Smooth muscle cell (in vitro differentiated cells): ENCODE measurements around the gene PMFBP1. TPM values are rescaled to one million over a fixed set of nuclear protein-coding genes. Genes with fewer than 3 reads are reported as not detected.

Experiments
- DNase-seq: peaks from one replicate; lab custom pipeline; 2025; ENCODE audit not compliant: unreplicated experiment; lab: John Stamatoyannopoulos, UW
- H2AFZ ChIP-seq: fragments of 200-600 bp; sonication (generic); 2 replicates; pipeline ENCODE4 v1.6.0; 2016; ENCODE audit warnings: antibody characterized with exemption, low read depth, mild to moderate bottlenecking
- H3F3A ChIP-seq: fragments of 200-600 bp; sonication (generic); 2 replicates; pipeline ENCODE4 v1.6.0; 2017; ENCODE audit warnings: antibody characterized with exemption, low read depth
- H3K27ac ChIP-seq: fragments of 200-600 bp; sonication (generic); 2 replicates; pipeline ENCODE4 v1.5.1; 2016; ENCODE audit warnings: low read depth, mild to moderate bottlenecking
- H3K27me3 ChIP-seq: fragments of 200-600 bp; sonication (generic); 2 replicates; pipeline ENCODE4 v1.6.1; 2016; ENCODE audit warnings: low read depth, mild to moderate bottlenecking
- H3K36me3 ChIP-seq: fragments of 200-600 bp; sonication (generic); 2 replicates; pipeline ENCODE4 v1.5.1; 2016; ENCODE audit warnings: low read depth
- H3K4me1 ChIP-seq: fragments of 200-600 bp; sonication (generic); 2 replicates; pipeline ENCODE4 v1.5.1; 2016; ENCODE audit warnings: low read depth
- H3K4me2 ChIP-seq: fragments of 200-600 bp; sonication (generic); 2 replicates; pipeline ENCODE4 v1.6.0; 2016; ENCODE audit warnings: mild to moderate bottlenecking
- H3K4me3 ChIP-seq: fragments of 200-600 bp; sonication (generic); 2 replicates; pipeline ENCODE4 v1.5.1; 2016; ENCODE audit warnings: mild to moderate bottlenecking
- H3K79me2 ChIP-seq: fragments of 200-600 bp; sonication (generic); 2 replicates; pipeline ENCODE4 v1.6.0; 2016; ENCODE audit warnings: low read depth, mild to moderate bottlenecking
- H3K9ac ChIP-seq: fragments of 200-600 bp; sonication (generic); 2 replicates; pipeline ENCODE4 v1.6.0; 2016; ENCODE audit warnings: low read depth
- H3K9me3 ChIP-seq: fragments of 200-600 bp; sonication (generic); replicated peaks from 2 replicates; pipeline ENCODE4 v1.5.1; 2016; ENCODE audit warnings: low read depth
- H4K20me1 ChIP-seq: fragments of 200-600 bp; sonication (generic); 2 replicates; pipeline ENCODE4 v1.6.0; 2016; ENCODE audit warnings: low read depth
- WGBS: methylation state at CpG from one replicate; pipeline ENCODE4 v1.1.7; 2016; ENCODE audit warnings: low lambda C conversion rate; 5-methylcytosine and 5-hydroxymethylcytosine counted together
- polyA plus RNA-seq: library from polyadenylated mRNA; unstranded; fragments of >200 nt; fragmentation: Nextera tagmentation; extraction: Ambion mirVana; gene quantifications from 2 replicates; pipeline ENCODE4 v1.2.1, GENCODE V29; 2016
- total RNA-seq: library from RNA; depleted of rRNA; stranded (reverse); fragments of >200 nt; gene quantifications from 2 replicates; pipeline ENCODE4 v1.2.3, GENCODE V29; 2014
- TF ChIP-seq, protein P1 (sequence below): fragments of 200-600 bp; sonication (generic); IDR thresholded peaks from 2 replicates; pipeline ENCODE4 v1.5.1; 2017; ENCODE audit warnings: borderline replicate concordance, mild to moderate bottlenecking, antibody characterized with exemption; ENCODE audit not compliant: insufficient read depth, poor library complexity, severe bottlenecking

PMFBP1 gene
- total and polyA plus RNA-seq, 2 experiments from 2014 or later = 0.31 to 0.80 TPM

GRCh38 chr16:72131036-72131435 is 40.9 kb downstream of the PMFBP1 start:
- 29% methylated on average over 6 of the region's 6 CpGs for WGBS
- no peaks in the 10 kb centered on the region for H3K27me3 ChIP-seq
- H3K27ac ChIP-seq = peak overlapping the region; percentile 50
- H3K4me2 ChIP-seq = peak overlapping the region; percentile 75
- H4K20me1 ChIP-seq = no peaks in the 10 kb centered on the region
- no peak overlapping the region for H3K4me3 ChIP-seq
- H3K4me1 ChIP-seq = peaks cover 5% of the 10 kb centered on the region
- no peaks in the 10 kb centered on the region for H3K9me3 ChIP-seq
- H3K79me2 ChIP-seq = no peaks in the 10 kb centered on the region
- H3F3A ChIP-seq = no peaks in the 10 kb centered on the region
- no peaks in the 10 kb centered on the region for H3K36me3 ChIP-seq
- TF ChIP-seq, protein P1, sequence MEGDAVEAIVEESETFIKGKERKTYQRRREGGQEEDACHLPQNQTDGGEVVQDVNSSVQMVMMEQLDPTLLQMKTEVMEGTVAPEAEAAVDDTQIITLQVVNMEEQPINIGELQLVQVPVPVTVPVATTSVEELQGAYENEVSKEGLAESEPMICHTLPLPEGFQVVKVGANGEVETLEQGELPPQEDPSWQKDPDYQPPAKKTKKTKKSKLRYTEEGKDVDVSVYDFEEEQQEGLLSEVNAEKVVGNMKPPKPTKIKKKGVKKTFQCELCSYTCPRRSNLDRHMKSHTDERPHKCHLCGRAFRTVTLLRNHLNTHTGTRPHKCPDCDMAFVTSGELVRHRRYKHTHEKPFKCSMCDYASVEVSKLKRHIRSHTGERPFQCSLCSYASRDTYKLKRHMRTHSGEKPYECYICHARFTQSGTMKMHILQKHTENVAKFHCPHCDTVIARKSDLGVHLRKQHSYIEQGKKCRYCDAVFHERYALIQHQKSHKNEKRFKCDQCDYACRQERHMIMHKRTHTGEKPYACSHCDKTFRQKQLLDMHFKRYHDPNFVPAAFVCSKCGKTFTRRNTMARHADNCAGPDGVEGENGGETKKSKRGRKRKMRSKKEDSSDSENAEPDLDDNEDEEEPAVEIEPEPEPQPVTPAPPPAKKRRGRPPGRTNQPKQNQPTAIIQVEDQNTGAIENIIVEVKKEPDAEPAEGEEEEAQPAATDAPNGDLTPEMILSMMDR = no peak
- no peak overlapping the region for H2AFZ ChIP-seq
- no peak for DNase-seq
- no peak overlapping the region for H3K9ac ChIP-seq

DNA sequence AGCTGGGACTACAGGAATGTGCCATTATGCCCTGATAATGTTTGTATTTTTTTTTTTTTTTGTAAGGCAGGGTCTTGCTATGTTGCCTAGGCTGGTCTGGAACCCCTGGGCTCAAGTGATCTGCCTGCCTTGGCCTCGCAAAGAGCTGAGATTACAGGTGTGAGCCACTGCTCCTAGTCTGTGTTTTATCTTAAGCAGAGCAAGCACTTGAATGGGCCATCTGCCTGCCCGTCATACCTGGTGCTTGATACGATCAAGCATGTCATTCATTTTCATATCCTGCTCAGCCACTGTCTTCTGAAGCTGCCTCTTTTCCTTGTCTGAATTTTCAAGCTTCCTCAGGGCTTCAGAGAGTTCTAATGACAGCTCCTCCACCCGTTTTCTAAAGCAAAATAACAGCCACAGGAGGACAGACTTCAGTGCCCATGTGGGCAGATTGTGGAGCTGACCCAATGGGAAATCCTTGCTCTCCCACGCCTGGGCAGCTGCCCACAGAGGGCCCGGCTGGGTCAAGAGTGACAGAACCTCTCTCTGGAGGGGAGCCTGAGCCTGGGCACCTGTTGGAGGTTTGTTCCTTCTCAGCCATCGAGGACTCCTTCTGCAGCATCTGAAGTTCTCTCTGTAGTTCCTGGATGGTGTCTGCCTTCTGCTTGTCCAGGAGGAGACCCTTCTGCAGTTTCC is 41.8 kb downstream of the PMFBP1 start:
- no peak for DNase-seq
- Histone ChIP-seq H3K4me3 (no peak overlapping the region), H3K36me3 (no peaks in the 10 kb centered on the region), H3K27ac (no peak overlapping the region), H3F3A (no peaks in the 10 kb centered on the region), H3K79me2 (no peaks in the 10 kb centered on the region), H2AFZ (no peak overlapping the region), H3K4me2 (peak overlapping the region; percentile 75), H3K9ac (no peak overlapping the region), H3K9me3 (no peaks in the 10 kb centered on the region), H3K4me1 (peaks cover 5% of the 10 kb centered on the region), H3K27me3 (no peaks in the 10 kb centered on the region), H4K20me1 (no peaks in the 10 kb centered on the region)
- WGBS = 80% methylated on average over 7 of the region's 7 CpGs
- TF ChIP-seq, protein P1 = no peak

DNA sequence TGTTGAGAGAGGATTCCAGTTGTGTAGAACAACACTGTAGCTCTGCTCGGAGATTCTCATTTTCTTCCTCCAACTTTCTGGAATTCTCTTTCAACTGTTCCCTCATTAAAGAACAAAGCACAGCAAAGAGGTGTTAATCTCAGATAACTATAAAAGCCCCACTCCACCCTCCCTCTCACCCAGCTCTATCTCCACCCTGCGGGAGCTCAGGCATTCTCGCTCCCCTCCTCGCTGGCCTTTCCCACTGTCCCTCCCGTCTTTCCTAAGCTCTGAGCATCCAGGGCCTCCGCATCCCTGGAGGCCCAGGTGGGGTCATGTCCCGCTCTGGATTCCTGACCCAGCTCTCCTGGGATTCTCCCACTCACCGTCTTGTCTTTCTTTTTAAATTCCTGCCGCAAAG is 43.3 kb downstream of the PMFBP1 start:
- no peaks in the 10 kb centered on the region for H3K27me3 ChIP-seq
- no peak overlapping the region for H3K9ac ChIP-seq
- no peak overlapping the region for H3K4me3 ChIP-seq
- H3K79me2 ChIP-seq = no peaks in the 10 kb centered on the region
- no peaks in the 10 kb centered on the region for H3F3A ChIP-seq
- H2AFZ ChIP-seq = no peak overlapping the region
- no peak overlapping the region for H3K4me2 ChIP-seq
- no peaks in the 10 kb centered on the region for H4K20me1 ChIP-seq
- peaks cover 5% of the 10 kb centered on the region for H3K4me1 ChIP-seq
- no peaks in the 10 kb centered on the region for H3K9me3 ChIP-seq
- 67% methylated on average over 9 of the region's 9 CpGs for WGBS
- H3K36me3 ChIP-seq = no peaks in the 10 kb centered on the region
- no peak overlapping the region for H3K27ac ChIP-seq
- TF ChIP-seq, protein P1 = no peak
- DNase-seq = no peak

DNA sequence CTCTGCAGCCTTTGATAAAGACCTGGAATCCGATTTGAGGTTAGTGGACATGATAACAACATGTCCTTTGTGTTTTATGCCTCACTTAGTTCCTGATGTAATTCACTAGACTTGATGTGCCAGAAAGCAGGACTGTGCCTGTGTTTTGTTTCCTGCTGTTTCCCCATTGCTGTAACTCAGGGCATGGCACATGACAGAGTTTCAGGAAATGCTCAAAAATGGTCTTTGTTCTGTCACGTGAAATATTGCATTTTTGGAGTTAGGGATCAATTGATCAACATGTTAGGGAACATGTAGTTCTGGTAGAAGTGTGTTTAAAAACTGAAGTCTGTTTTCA is 45.6 kb downstream of the PMFBP1 start:
- Histone ChIP-seq H4K20me1 (no peaks in the 10 kb centered on the region), H3K4me3 (no peak overlapping the region), H3K36me3 (no peaks in the 10 kb centered on the region), H3K9me3 (no peaks in the 10 kb centered on the region), H3K79me2 (no peaks in the 10 kb centered on the region), H3K4me2 (no peak overlapping the region), H2AFZ (no peak overlapping the region), H3K27ac (no peak overlapping the region), H3K4me1 (peaks cover 5% of the 10 kb centered on the region), H3K9ac (no peak overlapping the region), H3F3A (no peaks in the 10 kb centered on the region), H3K27me3 (no peaks in the 10 kb centered on the region)
- WGBS = 79% methylated on average over 2 of the region's 2 CpGs
- DNase-seq = no peak
- TF ChIP-seq, protein P1 = no peak
